Peyer's patch (tissue), 4 donors: ENCODE data around the gene HINT2. TPM values are rescaled to one million over a fixed set of nuclear protein-coding genes. Genes with fewer than 3 reads are reported as not detected.

Experiments
- DNase-seq, 3 donors: peaks; one replicate each; pipeline ENCODE4 v3.0.0-alpha.2; 2017 to 2019
- H3K27ac ChIP-seq, 4 donors: fragments of 200-600 bp; sonication (generic); one replicate each; pipeline ENCODE4 v1.5.1; 2016 to 2019
- H3K27me3 ChIP-seq, 2 donors: fragments of 200-600 bp; sonication (generic); one replicate each; pipeline ENCODE4 v1.5.1; 2019
- H3K36me3 ChIP-seq, 3 donors: fragments of 200-600 bp; sonication (generic); one replicate each; pipeline ENCODE4 v1.5.1; 2016 to 2019
- H3K4me1 ChIP-seq, 4 donors: fragments of 200-600 bp; sonication (generic); one replicate each; pipeline ENCODE4 v1.5.1; 2016 to 2019
- H3K4me3 ChIP-seq, 4 donors: fragments of 200-600 bp; sonication (generic); 1 replicate in 3 of 4; 2 replicates in 1 of 4; pipeline ENCODE4 v1.5.1; 2016 to 2019; ENCODE audit warnings: mild to moderate bottlenecking in 1 of 4
- H3K9me3 ChIP-seq, 4 donors: fragments of 200-600 bp; sonication (generic); one replicate each; pipeline ENCODE4 v1.5.1; 2016 to 2019; ENCODE audit warnings: mild to moderate bottlenecking in 1 of 4
- CTCF ChIP-seq, 6 experiments: fragments of 450-650 bp in 4 of 6; fragments of 200-600 bp in 2 of 6; sonication (generic) in 1 of 6; IDR thresholded peaks; one replicate each; pipeline ENCODE4 v1.5.1; 2017 to 2019; ENCODE audit warnings: antibody characterized with exemption in 6 of 6, mild to moderate bottlenecking in 3 of 6, moderate library complexity in 1 of 6
- POLR2A ChIP-seq, 2 donors: fragments of 450-650 bp; IDR thresholded peaks; one replicate each; pipeline ENCODE4 v1.5.1; 2017; ENCODE audit warnings: antibody characterized with exemption in 2 of 2, mild to moderate bottlenecking in 2 of 2, moderate library complexity in 2 of 2
- total RNA-seq, 4 donors: library from RNA; depleted of rRNA; stranded (reverse); fragments of >200 nt; gene quantifications; one replicate each; pipeline ENCODE4 v1.1.0, GENCODE V29; 2016

HINT2 gene
- total RNA-seq, 4 donors from 2014 or later = 19.8 to 40.3 (median 28.7) TPM

- Histone ChIP-seq H3K27me3 (no peaks in the 10 kb centered on the region), H3K36me3 (peaks cover 0 to 11% (median 0%) of the 10 kb centered on the region in 3 donors), H3K4me1 (peaks cover 0 to 27% (median 0%) of the 10 kb centered on the region in 4 donors), H3K9me3 (no peaks in the 10 kb centered on the region), H3K4me3 (no peak overlapping the region), H3K27ac (no peak overlapping the region)
- TF ChIP-seq CTCF (IDR thresholded peaks at IDR 0.05) (no peak), POLR2A (IDR thresholded peaks at IDR 0.05) (no peak)
- DNase-seq = no peak
These were observed 19.1 kb downstream of the HINT2 start for GRCh38 chr9:35795695-35796094.

- Histone ChIP-seq H3K4me3 (no peak overlapping the region), H3K36me3 (no peaks in the 10 kb centered on the region), H3K27ac (no peak overlapping the region), H3K4me1 (peaks cover 0 to 27% (median 0%) of the 10 kb centered on the region in 4 donors), H3K27me3 (no peaks in the 10 kb centered on the region), H3K9me3 (no peaks in the 10 kb centered on the region)
- DNase-seq = no peak
- TF ChIP-seq CTCF (IDR thresholded peaks at IDR 0.05) (no peak), POLR2A (IDR thresholded peaks at IDR 0.05) (no peak)
These were observed 21.4 kb downstream of the HINT2 start for GRCh38 chr9:35793461-35793860.

GRCh38 chr9:35792826-35793225, 22.0 kb downstream of the HINT2 start:
- Histone ChIP-seq H3K4me1 (peaks cover 0 to 27% (median 0%) of the 10 kb centered on the region in 4 donors), H3K4me3 (no peak overlapping the region)

GRCh38 chr9:35792024-35792813, 22.6 kb downstream of the HINT2 start:
- Histone ChIP-seq H3K27me3 (no peaks in the 10 kb centered on the region), H3K9me3 (no peaks in the 10 kb centered on the region), H3K4me3 (peak overlapping the region; percentile 20 to 55 (median 38)), H3K36me3 (no peaks in the 10 kb centered on the region), H3K4me1 (peaks cover 0 to 27% (median 0%) of the 10 kb centered on the region in 4 donors), H3K27ac (peak overlapping the region; percentile 7 to 76 (median 48))
- DNase-seq = no peak
- TF ChIP-seq POLR2A (IDR thresholded peaks at IDR 0.05) (no peak), CTCF (IDR thresholded peaks at IDR 0.05) (no peak)

More at GRCh38 chr9:35792826-35793225, 22.0 kb downstream of the HINT2 start:
- Histone ChIP-seq H3K27ac (no peak overlapping the region), H3K36me3 (no peaks in the 10 kb centered on the region), H3K9me3 (no peaks in the 10 kb centered on the region), H3K27me3 (no peaks in the 10 kb centered on the region)
- DNase-seq = no peak
- TF ChIP-seq POLR2A (IDR thresholded peaks at IDR 0.05) (no peak), CTCF (IDR thresholded peaks at IDR 0.05) (no peak)

- Histone ChIP-seq H3K4me3 (peak within 1 kb of the TSS; percentile 20 to 55 (median 38)), H3K9me3 (no peaks in the 10 kb centered on the region), H3K4me1 (peaks cover 0 to 27% (median 0%) of the 10 kb centered on the region in 4 donors), H3K27me3 (no peaks in the 10 kb centered on the region), H3K27ac (peak within 1 kb of the TSS; percentile 7 to 76 (median 48)), H3K36me3 (no peaks in the 10 kb centered on the region)
- no peak for DNase-seq
- TF ChIP-seq POLR2A (IDR thresholded peaks at IDR 0.05) (no peak), CTCF (IDR thresholded peaks at IDR 0.05) (no peak)
These were observed 23.4 kb downstream of the HINT2 start, which contains the start of gene NPR2 for GRCh38 chr9:35791297-35791921. TSS of gene NPR2 (plus strand) at chr9:35791591. CDS start at chr9:35792409, 818 bp downstream.
